A673 (cell line): ENCODE data around the gene ZNF746. TPM values are rescaled to one million over a fixed set of nuclear protein-coding genes. Genes with fewer than 3 reads are reported as not detected.

Experiments
- BruUV-seq: library from RNA; stranded (reverse); fragments of 400-500 nt; replicated peaks from 2 replicates; lab custom pipeline; 2021; lab: Mats Ljungman, UMichigan
- CTCF ChIA-PET: fragments of 300-600 bp; sonication (Branson Sonifier 250); formaldehyde crosslinking; loops from one replicate; lab custom pipeline; 2022; ENCODE audit warnings: antibody characterized with exemption; lab: Charles Lee
- POLR2A ChIA-PET: fragments of 300-600 bp; sonication (Branson Sonifier 250); formaldehyde crosslinking; loops from one replicate; lab custom pipeline; 2022; ENCODE audit warnings: antibody characterized with exemption; ENCODE audit not compliant: low non-redundant PET; lab: Charles Lee
- DNase-seq: peaks from one replicate; pipeline ENCODE4 v3.0.0-alpha.2; 2015; ENCODE audit warnings: low spot score
- H3K27ac ChIP-seq: fragments of 200-600 bp; sonication (generic); 2 replicates; pipeline ENCODE4 v1.5.1; 2016; ENCODE audit warnings: mixed run types, low read depth, mild to moderate bottlenecking, mixed read lengths, antibody characterized with exemption, low read length; ENCODE audit not compliant: poor library complexity, severe bottlenecking
- H3K27me3 ChIP-seq: fragments of 200-600 bp; sonication (generic); replicated peaks from 2 replicates; pipeline ENCODE4 v1.6.1; 2017; ENCODE audit warnings: mixed run types, low read depth, mild to moderate bottlenecking, mixed read lengths, antibody characterized with exemption, low read length; ENCODE audit not compliant: insufficient read depth, poor library complexity
- H3K36me3 ChIP-seq: fragments of 200-600 bp; sonication (generic); 2 replicates; pipeline ENCODE4 v1.6.1; 2016; ENCODE audit warnings: mixed run types, mild to moderate bottlenecking, mixed read lengths, antibody characterized with exemption, low read length; ENCODE audit not compliant: insufficient read depth, poor library complexity, severe bottlenecking
- H3K4me1 ChIP-seq: fragments of 200-600 bp; sonication (generic); 2 replicates; pipeline ENCODE4 v1.6.1; 2017; ENCODE audit warnings: mixed run types, mild to moderate bottlenecking, mixed read lengths, antibody characterized with exemption, low read length; ENCODE audit not compliant: insufficient read depth, poor library complexity, severe bottlenecking
- H3K4me3 ChIP-seq: fragments of 200-600 bp; sonication (generic); 2 replicates; pipeline ENCODE4 v1.5.1; 2016; ENCODE audit warnings: low read depth, mixed run types, mild to moderate bottlenecking, mixed read lengths, low read length; ENCODE audit not compliant: poor library complexity, severe bottlenecking
- H3K9me3 ChIP-seq: fragments of 200-600 bp; sonication (generic); 2 replicates; pipeline ENCODE4 v1.6.1; 2016; ENCODE audit warnings: mixed run types, low read depth, mild to moderate bottlenecking, mixed read lengths, antibody characterized with exemption, low read length; ENCODE audit not compliant: poor library complexity, severe bottlenecking
- CTCF ChIP-seq: fragments of 300-800, 200-600 bp; sonication (generic); conservative IDR thresholded peaks from 2 replicates; pipeline ENCODE4 v1.5.1; 2017; ENCODE audit warnings: low read depth, mild to moderate bottlenecking, antibody characterized with exemption, low read length, moderate library complexity, mixed read lengths
- EZH2 ChIP-seq: fragments of 200-600 bp; sonication (generic); IDR thresholded peaks from 2 replicates; pipeline ENCODE4 v1.6.1; 2017; ENCODE audit warnings: borderline replicate concordance, low read depth, mild to moderate bottlenecking, mixed read lengths, antibody characterized with exemption, low read length; ENCODE audit not compliant: poor library complexity, severe bottlenecking
- intact Hi-C: fragments of 100-400 bp; cut with micrococcal nuclease; formaldehyde crosslinking; loops from one replicate; pipeline ENCODE4 v1.10.0; 2022; ENCODE audit not compliant: unreplicated experiment
- total RNA-seq: library from RNA; stranded (reverse); gene quantifications from 2 replicates; pipeline ENCODE4 v1.2.3, GENCODE V29; 2021

Gene ZNF746
- total RNA-seq, 1 experiment from 2014 or later, result 22.5 TPM

- ChIA-PET CTCF (no interaction called here), POLR2A (no interaction called here)
Observed at GRCh38 chr7:149478754-149479153, 18.9 kb downstream of the ZNF746 start.

GRCh38 chr7:149477494-149478443 lies 19.8 kb downstream of the ZNF746 start:
- DNase-seq, result no peak
- no peaks in the 10 kb centered on the region for H3K4me1 ChIP-seq
- ChIA-PET CTCF (no interaction called here), POLR2A (no interaction called here)
- no peak overlapping the region for H3K4me3 ChIP-seq
- no peak for TF ChIP-seq CTCF
- TF ChIP-seq EZH2, result no peak
- no TSS peak for BruUV-seq
- no peaks in the 10 kb centered on the region for H3K27me3 ChIP-seq
- H3K36me3 ChIP-seq, result peaks cover 24% of the 10 kb centered on the region
- intact Hi-C loops, result no loop called here
- no peak overlapping the region for H3K27ac ChIP-seq
- no peaks in the 10 kb centered on the region for H3K9me3 ChIP-seq

More at GRCh38 chr7:149478754-149479153, 18.9 kb downstream of the ZNF746 start:
- H3K4me3 ChIP-seq, result no peak overlapping the region
- DNase-seq, result no peak
- H3K27ac ChIP-seq, result no peak overlapping the region
- no peaks in the 10 kb centered on the region for H3K27me3 ChIP-seq
- TF ChIP-seq CTCF, result no peak
- no peak for TF ChIP-seq EZH2
- no TSS peak for BruUV-seq
- no peaks in the 10 kb centered on the region for H3K9me3 ChIP-seq
- H3K4me1 ChIP-seq, result no peaks in the 10 kb centered on the region
- intact Hi-C loops, result no loop called here
- peaks cover 21% of the 10 kb centered on the region for H3K36me3 ChIP-seq

GRCh38 chr7:149476791-149477190 lies 20.8 kb downstream of the ZNF746 start:
- intact Hi-C loops, result no loop called here
- POLR2A ChIA-PET, result no interaction called here
- Histone ChIP-seq H3K27ac (no peak overlapping the region), H3K4me1 (no peaks in the 10 kb centered on the region), H3K4me3 (no peak overlapping the region), H3K36me3 (peaks cover 24% of the 10 kb centered on the region), H3K9me3 (no peaks in the 10 kb centered on the region), H3K27me3 (no peaks in the 10 kb centered on the region)
- DNase-seq, result no peak
- no TSS peak for BruUV-seq
- CTCF ChIA-PET, result no interaction called here
- no peak for TF ChIP-seq EZH2
